ENCODE results near the gene VIL1. TPM values are rescaled to one million over a fixed set of nuclear protein-coding genes. Genes with fewer than 3 reads are reported as not detected.

The VIL1 gene
- total RNA-seq, 1 donor from 2014 or later: not detected

DNA sequence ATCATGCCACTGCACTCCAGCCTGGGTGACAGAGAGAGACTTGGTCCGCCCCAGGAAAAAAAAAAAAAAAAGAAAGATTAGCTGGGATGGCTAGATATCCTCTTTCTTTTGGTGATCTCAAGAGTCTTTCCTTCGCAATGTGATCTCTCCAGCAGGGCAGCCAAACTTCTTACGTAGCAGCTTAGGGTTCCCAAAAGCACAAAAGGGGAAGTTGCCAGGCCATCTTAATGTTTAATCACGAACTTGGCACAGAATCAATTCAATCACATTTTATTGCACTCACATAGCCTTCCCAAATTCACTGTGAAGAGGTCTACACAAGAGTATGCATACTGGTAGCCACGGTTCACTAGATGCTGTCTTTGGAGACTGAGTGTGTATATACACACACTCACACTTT, 53.1 kb downstream of the VIL1 start:
- no peaks in the 10 kb centered on the region for H4K20me1 ChIP-seq (ENCODE audit: insufficient read depth, low read length)
- H3K79me2 ChIP-seq (ENCODE audit: insufficient read depth, low read length): no peaks in the 10 kb centered on the region
- no peak for DNase-seq (ENCODE audit: low read depth)
- no peak for FAIRE-seq
- no peak overlapping the region for H3K4me3 ChIP-seq (ENCODE audit: insufficient read depth, low read depth, low read length)
- H3K27me3 ChIP-seq (ENCODE audit: insufficient read depth, low read length): no peaks in the 10 kb centered on the region
- H3K36me3 Mint-ChIP-seq (ENCODE audit: low read depth, unreplicated experiment): peaks cover 5% of the 10 kb centered on the region
- no peaks in the 10 kb centered on the region for H3K4me1 ChIP-seq (ENCODE audit: insufficient read depth, low read length)
- H3K27ac Mint-ChIP-seq (ENCODE audit: unreplicated experiment): no peak overlapping the region
- H3K4me1 Mint-ChIP-seq (ENCODE audit: low read depth, unreplicated experiment): no peaks in the 10 kb centered on the region
- no peaks in the 10 kb centered on the region for H3K9me3 ChIP-seq (ENCODE audit: insufficient read depth, low read depth, low read length)
- H3K36me3 ChIP-seq (ENCODE audit: insufficient read depth, low read length): peaks cover 19% of the 10 kb centered on the region
- no peak for TF ChIP-seq CTCF (IDR thresholded peaks at IDR 0.05; ENCODE audit: insufficient read depth, low read depth, low read length)
- no peak for TF ChIP-seq EZH2 (IDR thresholded peaks at IDR 0.05; ENCODE audit: insufficient read depth, low read length)
- no peak overlapping the region for H3K4me3 Mint-ChIP-seq (ENCODE audit: unreplicated experiment)
- H3K4me2 ChIP-seq (ENCODE audit: low read length): no peak overlapping the region
- no peak overlapping the region for H3K27ac ChIP-seq (ENCODE audit: low read depth, low read length)
- no peaks in the 10 kb centered on the region for H3K27me3 Mint-ChIP-seq (ENCODE audit: low read depth, unreplicated experiment)
- no peak overlapping the region for H2AFZ ChIP-seq (ENCODE audit: low read depth, low read length)
- no peak overlapping the region for H3K9ac ChIP-seq (ENCODE audit: low read length)
- H3K9me3 Mint-ChIP-seq (ENCODE audit: unreplicated experiment): no peaks in the 10 kb centered on the region

DNA sequence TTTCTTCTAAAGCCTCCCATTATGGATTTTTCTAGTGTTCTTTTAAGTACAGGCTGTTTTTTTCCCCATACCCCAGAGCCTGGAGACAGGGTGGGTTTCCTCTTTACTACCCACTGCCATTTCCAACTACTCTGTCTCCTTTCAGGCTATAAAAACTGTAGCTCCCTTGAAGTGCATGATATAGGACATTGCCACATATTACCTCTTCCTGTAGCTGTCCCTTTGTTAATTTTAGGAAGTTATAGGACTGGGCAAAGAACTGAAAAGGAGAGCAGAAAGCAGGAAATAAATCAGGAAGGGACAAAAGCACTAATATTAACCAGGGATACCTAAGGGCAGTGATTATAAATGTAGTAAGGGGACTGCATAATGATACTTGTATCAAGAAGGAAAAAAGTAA, 54.1 kb downstream of the VIL1 start:
- no peaks in the 10 kb centered on the region for H3K9me3 Mint-ChIP-seq (ENCODE audit: unreplicated experiment)

More for the DNA sequence above, 54.1 kb downstream of the VIL1 start:
- Mint-ChIP-seq H3K27me3 (ENCODE audit: low read depth, unreplicated experiment) (no peaks in the 10 kb centered on the region), H3K27ac (ENCODE audit: unreplicated experiment) (no peak overlapping the region), H3K36me3 (ENCODE audit: low read depth, unreplicated experiment) (peaks cover 5% of the 10 kb centered on the region), H3K4me1 (ENCODE audit: low read depth, unreplicated experiment) (no peaks in the 10 kb centered on the region), H3K4me3 (ENCODE audit: unreplicated experiment) (no peak overlapping the region)
- H3K36me3 ChIP-seq (ENCODE audit: insufficient read depth, low read length): peaks cover 19% of the 10 kb centered on the region
- FAIRE-seq (no peak), DNase-seq (ENCODE audit: low read depth) (no peak)
- no peaks in the 10 kb centered on the region for H3K9me3 ChIP-seq (ENCODE audit: insufficient read depth, low read depth, low read length)
- no peaks in the 10 kb centered on the region for H3K4me1 ChIP-seq (ENCODE audit: insufficient read depth, low read length)
- no peaks in the 10 kb centered on the region for H3K79me2 ChIP-seq (ENCODE audit: insufficient read depth, low read length)
- no peak overlapping the region for H3K4me2 ChIP-seq (ENCODE audit: low read length)
- no peaks in the 10 kb centered on the region for H3K27me3 ChIP-seq (ENCODE audit: insufficient read depth, low read length)
- H3K9ac ChIP-seq (ENCODE audit: low read length): no peak overlapping the region
- H3K4me3 ChIP-seq (ENCODE audit: insufficient read depth, low read depth, low read length): no peak overlapping the region
- no peak overlapping the region for H3K27ac ChIP-seq (ENCODE audit: low read depth, low read length)
- no peaks in the 10 kb centered on the region for H4K20me1 ChIP-seq (ENCODE audit: insufficient read depth, low read length)
- H2AFZ ChIP-seq (ENCODE audit: low read depth, low read length): no peak overlapping the region
- no peak for TF ChIP-seq CTCF (IDR thresholded peaks at IDR 0.05; ENCODE audit: insufficient read depth, low read depth, low read length)
- no peak for TF ChIP-seq EZH2 (IDR thresholded peaks at IDR 0.05; ENCODE audit: insufficient read depth, low read length)

Measured in astrocyte (in vitro differentiated cells and primary cell).